Naive thymus-derived CD4-positive, alpha-beta T cell (primary cell): ENCODE measurements around the gene PRKCA. TPM values are rescaled to one million over a fixed set of nuclear protein-coding genes. Genes with fewer than 3 reads are reported as not detected.
A peak's percentile ranks its signal among the peaks of the same experiment; 100 is the strongest.

Experiments used
- ATAC-seq: fragments of 150-1000 bp; cut with Tn5 transposase; 2 replicates; pipeline ENCODE4 v1.10.0; 2021; ENCODE audit warnings: mild to moderate bottlenecking, moderate library complexity
- CTCF ChIA-PET: fragments of 350-600 bp; sonication (Branson Sonifier 250); formaldehyde crosslinking; loops from one replicate; lab custom pipeline; 2021; ENCODE audit warnings: antibody characterized with exemption; lab: Charles Lee
- POLR2A ChIA-PET: fragments of 350-600 bp; sonication (Branson Sonifier 250); formaldehyde crosslinking; loops from one replicate; lab custom pipeline; 2021; ENCODE audit warnings: antibody characterized with exemption, inconsistent platforms; lab: Charles Lee
- DNase-seq, 9 donors: peaks; one replicate each; pipeline versions ENCODE4 v3.0.0 to v3.0.0-alpha.2; 2020 to 2022; ENCODE audit warnings: mixed read lengths in 1 of 9
- H3K27ac ChIP-seq: one replicate; pipeline ENCODE4 v1.7.0; 2013; ENCODE audit warnings: mild to moderate bottlenecking, low read depth, low read length, moderate library complexity
- H3K27me3 ChIP-seq, 2 donors: one replicate each; pipeline ENCODE4 v1.7.0; 2013; ENCODE audit warnings: low read length in 2 of 2, mild to moderate bottlenecking in 2 of 2, moderate library complexity in 2 of 2; ENCODE audit not compliant: control insufficient read depth in 2 of 2, insufficient read depth in 2 of 2
- H3K36me3 ChIP-seq, 3 experiments: 1 replicate in 2 of 3; 2 replicates in 1 of 3; pipeline ENCODE4 v1.7.0; 2013; ENCODE audit warnings: low read length in 3 of 3, mild to moderate bottlenecking in 3 of 3, moderate library complexity in 1 of 3; ENCODE audit not compliant: insufficient read depth in 3 of 3, control insufficient read depth in 2 of 3
- H3K4me1 ChIP-seq, 2 donors: one replicate each; pipeline ENCODE4 v1.7.0; 2013; ENCODE audit warnings: low read length in 2 of 2, mild to moderate bottlenecking in 2 of 2, moderate library complexity in 1 of 2; ENCODE audit not compliant: control insufficient read depth in 2 of 2, insufficient read depth in 2 of 2
- H3K4me3 ChIP-seq: 2 replicates; pipeline ENCODE4 v1.7.0; 2013; ENCODE audit warnings: mild to moderate bottlenecking, low read length
- H3K9me3 ChIP-seq, 3 experiments: 1 replicate in 2 of 3; 2 replicates in 1 of 3; pipeline ENCODE4 v1.7.0; 2013; ENCODE audit warnings: low read length in 3 of 3; ENCODE audit not compliant: control insufficient read depth in 2 of 3
- H3K27ac Mint-ChIP-seq, 9 donors: one replicate each; pipeline ENCODE4 v1.8.0; 2020 to 2022; ENCODE audit warnings: mixed read lengths in 9 of 9, mild to moderate bottlenecking in 8 of 9, moderate library complexity in 5 of 9, inconsistent platforms in 2 of 9
- H3K27me3 Mint-ChIP-seq, 5 donors: one replicate each; pipeline ENCODE4 v1.8.0; 2021 to 2022; ENCODE audit warnings: mixed read lengths in 5 of 5, mild to moderate bottlenecking in 1 of 5
- H3K36me3 Mint-ChIP-seq, 5 donors: one replicate each; pipeline ENCODE4 v1.8.0; 2020 to 2022; ENCODE audit warnings: mixed read lengths in 5 of 5, mild to moderate bottlenecking in 3 of 5, inconsistent platforms in 1 of 5
- H3K4me1 Mint-ChIP-seq, 7 donors: one replicate each; pipeline ENCODE4 v1.8.0; 2020 to 2022; ENCODE audit warnings: mixed read lengths in 7 of 7, mild to moderate bottlenecking in 3 of 7, inconsistent platforms in 1 of 7
- H3K4me3 Mint-ChIP-seq, 10 donors: one replicate each; pipeline ENCODE4 v1.8.0; 2020 to 2022; ENCODE audit warnings: mild to moderate bottlenecking in 10 of 10, mixed read lengths in 10 of 10, moderate library complexity in 6 of 10, inconsistent platforms in 2 of 10
- H3K9me3 Mint-ChIP-seq, 11 donors: one replicate each; pipeline ENCODE4 v1.8.0; 2020 to 2022; ENCODE audit warnings: mixed read lengths in 11 of 11, mild to moderate bottlenecking in 4 of 11, inconsistent platforms in 1 of 11, moderate library complexity in 1 of 11
- intact Hi-C, 2 donors: fragments of 100-400 bp; cut with micrococcal nuclease; formaldehyde crosslinking; loops; one replicate each; pipeline ENCODE4 v1.15.1; 2023
- polyA plus RNA-seq, 2 donors: library from polyadenylated mRNA; unstranded; fragments of 300-500 nt; fragmentation: Illumina TruSeq; gene quantifications; one replicate each; pipeline ENCODE4 v1.2.3, GENCODE V29; 2021
- total RNA-seq, 6 experiments: library from RNA in 5 of 6; stranded (reverse) in 5 of 6; gene quantifications; 1 replicate in 5 of 6; 2 replicates in 1 of 6; pipeline ENCODE4 v1.2.3 and lab custom pipeline; 2021 to 2026

PRKCA gene
- total and polyA plus RNA-seq, 7 experiments from 2014 or later: 4.1 to 186 (median 122) TPM

DNA sequence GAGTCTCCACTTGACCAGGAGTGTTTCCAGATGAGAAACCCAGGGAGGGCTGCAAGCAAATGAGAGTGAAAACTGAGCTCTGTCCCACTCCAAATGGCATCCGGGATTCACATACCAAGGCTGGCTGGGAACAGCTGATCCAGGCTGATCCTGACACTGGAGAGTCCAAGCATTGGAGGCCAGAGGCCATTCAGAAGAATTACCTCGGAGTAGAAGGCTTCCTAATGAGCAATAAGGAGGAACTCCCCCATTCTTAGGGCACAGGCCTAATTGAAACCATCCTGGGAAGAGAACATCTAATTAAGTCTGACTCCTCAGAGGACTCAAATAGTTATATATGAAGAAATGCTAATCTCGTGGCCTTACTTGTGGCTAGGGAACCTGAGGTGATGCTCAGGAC is 142.8 kb downstream of the PRKCA start:
- CTCF ChIA-PET: no interaction called here
- intact Hi-C loops: no loop called here
- peaks cover 13 to 40% (median 19%) of the 10 kb centered on the region in 5 donors for H3K36me3 Mint-ChIP-seq
- DNase-seq (no peak), ATAC-seq (no peak)
- POLR2A ChIA-PET: no interaction called here
- Histone ChIP-seq H3K4me3 (no peak overlapping the region), H3K9me3 (no peaks in the 10 kb centered on the region), H3K27ac (no peak overlapping the region), H3K27me3 (no peaks in the 10 kb centered on the region), H3K4me1 (peaks cover 0 to 17% of the 10 kb centered on the region in 2 donors), H3K36me3 (peaks cover 0 to 4% (median 0%) of the 10 kb centered on the region in 3 experiments)
- peak overlapping the region in 4 of 9 donors; percentile 16 to 86 (median 30) for H3K27ac Mint-ChIP-seq
- H3K4me1 Mint-ChIP-seq: peaks cover 38 to 94% (median 87%) of the 10 kb centered on the region in 7 donors
- no peaks in the 10 kb centered on the region for H3K27me3 Mint-ChIP-seq
- no peaks in the 10 kb centered on the region for H3K9me3 Mint-ChIP-seq
- H3K4me3 Mint-ChIP-seq: no peak overlapping the region

DNA sequence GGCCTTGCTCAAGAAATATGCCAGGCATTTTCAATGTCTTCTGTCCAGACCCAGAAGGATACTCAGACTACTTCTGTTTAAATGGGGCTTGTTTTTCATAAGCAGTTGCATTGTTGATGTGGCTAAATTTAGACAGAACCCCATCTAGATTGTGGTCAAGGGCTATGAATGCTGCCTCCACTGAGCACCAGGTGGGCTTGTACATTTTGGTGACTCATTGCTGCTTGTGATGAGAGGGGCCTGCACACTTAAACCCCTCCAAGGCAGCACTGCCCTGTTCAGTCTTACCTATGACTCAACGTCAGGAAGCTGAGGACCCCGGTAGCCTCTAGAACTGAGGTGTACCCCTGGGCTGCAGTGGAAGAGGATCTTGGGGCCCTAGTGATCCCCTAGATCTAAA is 144.0 kb downstream of the PRKCA start:
- peak overlapping the region in 6 of 9 donors; percentile 26 to 80 (median 40) for H3K27ac Mint-ChIP-seq
- Histone ChIP-seq H3K9me3 (no peaks in the 10 kb centered on the region), H3K4me3 (no peak overlapping the region), H3K36me3 (peaks cover 0 to 4% (median 0%) of the 10 kb centered on the region in 3 experiments), H3K27me3 (no peaks in the 10 kb centered on the region), H3K27ac (no peak overlapping the region), H3K4me1 (peaks cover 0 to 22% of the 10 kb centered on the region in 2 donors)
- DNase-seq: no peak
- ChIA-PET POLR2A (interaction anchor here (0.9 kb wide), 1 partner anchor 87 kb away, joined by 3 read pairs; no protein-coding TSS in a partner anchor), CTCF (no interaction called here)
- H3K4me3 Mint-ChIP-seq: peak overlapping the region in 2 of 10 donors; percentile 3 to 15
- peaks cover 38 to 98% (median 90%) of the 10 kb centered on the region in 7 donors for H3K4me1 Mint-ChIP-seq
- H3K27me3 Mint-ChIP-seq: no peaks in the 10 kb centered on the region
- H3K36me3 Mint-ChIP-seq: peaks cover 13 to 40% (median 20%) of the 10 kb centered on the region in 5 donors
- intact Hi-C loops: no loop called here
- ATAC-seq: no peak
- no peaks in the 10 kb centered on the region for H3K9me3 Mint-ChIP-seq

DNA sequence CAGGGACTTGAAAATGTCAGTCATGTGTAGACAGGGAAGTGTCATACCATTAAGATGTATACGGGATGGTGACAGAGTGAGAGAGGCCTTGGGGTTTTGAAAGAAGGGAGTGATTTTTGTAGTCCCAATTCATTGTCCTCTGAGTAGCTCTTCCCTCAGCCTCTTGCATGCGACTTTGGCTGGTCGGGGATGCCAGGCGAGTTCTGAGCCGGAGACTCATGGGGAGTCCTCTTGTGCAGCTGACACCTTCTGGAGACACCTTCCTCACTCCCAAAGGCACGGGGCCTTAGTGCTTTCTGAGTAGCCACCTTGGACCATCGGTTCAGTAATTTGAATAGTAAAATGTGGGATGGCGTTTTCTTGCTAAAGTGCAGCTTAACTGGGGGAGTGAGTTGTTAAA is 144.7 kb downstream of the PRKCA start:
- Mint-ChIP-seq H3K9me3 (no peaks in the 10 kb centered on the region), H3K4me1 (peaks cover 41 to 99% (median 92%) of the 10 kb centered on the region in 7 donors), H3K36me3 (peaks cover 13 to 37% (median 23%) of the 10 kb centered on the region in 5 donors), H3K27me3 (no peaks in the 10 kb centered on the region), H3K27ac (peak overlapping the region in 5 of 9 donors; percentile 26 to 80 (median 28)), H3K4me3 (peak overlapping the region in 2 of 10 donors; percentile 3 to 15)
- Histone ChIP-seq H3K27me3 (no peaks in the 10 kb centered on the region), H3K9me3 (no peaks in the 10 kb centered on the region), H3K27ac (no peak overlapping the region), H3K4me3 (no peak overlapping the region), H3K4me1 (peaks cover 0 to 21% of the 10 kb centered on the region in 2 donors), H3K36me3 (peaks cover 0 to 3% (median 0%) of the 10 kb centered on the region in 3 experiments)
- CTCF ChIA-PET: no interaction called here
- ATAC-seq (no peak), DNase-seq (no peak)
- intact Hi-C loops: no loop called here
- POLR2A ChIA-PET: interaction anchor here (0.9 kb wide), 1 partner anchor 88 kb away, joined by 3 read pairs; no protein-coding TSS in a partner anchor

DNA sequence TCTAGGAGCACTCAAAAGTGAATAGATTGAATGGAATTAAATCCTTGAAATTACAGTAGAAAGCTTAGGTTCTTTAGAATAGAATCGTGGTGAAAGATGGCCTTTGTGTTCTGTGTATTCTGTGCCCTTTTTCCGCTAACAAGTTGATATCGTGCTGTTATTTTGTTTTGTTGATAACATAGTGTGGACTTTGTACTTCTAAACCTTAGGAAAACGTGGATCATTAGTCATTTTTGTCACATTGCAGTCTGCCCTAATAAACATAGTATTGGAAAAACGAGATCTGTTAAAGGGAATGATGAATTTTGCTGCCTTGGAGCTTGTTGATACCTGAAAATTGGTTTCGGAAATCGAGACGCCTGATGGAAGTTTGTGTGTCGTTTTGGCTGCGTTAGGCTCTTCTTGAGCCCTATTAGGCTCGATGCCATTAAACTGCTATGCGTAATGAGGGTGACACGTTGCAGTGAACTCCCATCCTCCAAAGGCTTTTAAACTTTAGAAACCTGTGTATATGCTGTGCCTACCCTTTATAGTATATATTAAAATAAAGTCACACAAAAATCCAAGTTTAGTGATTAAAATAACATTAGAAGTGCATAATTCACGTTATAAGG is 145.7 kb downstream of the PRKCA start:
- H3K27me3 Mint-ChIP-seq: no peaks in the 10 kb centered on the region
- CTCF ChIA-PET: no interaction called here

DNA sequence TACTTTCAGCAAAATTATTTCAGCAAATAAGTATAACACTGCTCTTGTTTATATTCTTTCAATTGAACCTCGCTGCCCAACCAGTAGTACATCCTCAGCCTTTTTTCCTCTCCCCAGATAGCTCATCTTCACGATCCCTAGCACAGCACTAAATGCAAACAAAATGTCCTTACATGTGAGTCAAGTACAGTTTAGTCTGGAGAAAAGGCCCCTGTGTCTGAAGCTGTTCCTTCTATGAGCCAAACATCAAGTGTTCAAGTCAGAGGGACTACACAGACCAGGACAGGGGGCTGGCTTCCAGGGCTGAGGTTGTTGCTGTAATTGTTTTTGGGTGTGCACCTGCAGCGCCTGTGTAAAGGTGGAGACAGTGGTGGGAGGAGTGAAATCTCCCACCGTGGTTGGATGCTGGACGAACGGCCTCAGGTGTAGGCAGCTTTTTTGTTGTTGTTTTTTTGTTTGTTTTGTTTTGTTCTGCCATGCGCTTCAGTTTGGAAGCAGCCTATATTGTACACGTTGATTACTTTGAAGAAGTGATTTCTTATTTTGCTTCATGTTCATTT is 147.1 kb downstream of the PRKCA start:
- H3K36me3 Mint-ChIP-seq: peaks cover 5 to 33% (median 26%) of the 10 kb centered on the region in 5 donors
- no peaks in the 10 kb centered on the region for H3K9me3 ChIP-seq
- H3K27ac Mint-ChIP-seq: peak overlapping the region in 8 of 9 donors; percentile 16 to 85 (median 49)
- H3K27me3 Mint-ChIP-seq: no peaks in the 10 kb centered on the region
- no peak for DNase-seq
- peak; percentile 29 for ATAC-seq
- intact Hi-C loops: no loop called here
- H3K36me3 ChIP-seq: no peaks in the 10 kb centered on the region
- ChIA-PET CTCF (interaction anchor here (0.5 to 1.0 kb wide), 3 partner anchors 12 to 189 kb away, joined by 3 to 5 read pairs (median 4); no protein-coding TSS in a partner anchor), POLR2A (interaction anchor here (1.5 kb wide), 1 partner anchor 13 kb away, joined by 3 read pairs; no protein-coding TSS in a partner anchor)
- H3K27me3 ChIP-seq: no peaks in the 10 kb centered on the region
- H3K4me1 Mint-ChIP-seq: peaks cover 39 to 96% (median 89%) of the 10 kb centered on the region in 7 donors
- H3K4me3 ChIP-seq: no peak overlapping the region
- no peak overlapping the region for H3K27ac ChIP-seq
- H3K4me1 ChIP-seq: peaks cover 0 to 23% of the 10 kb centered on the region in 2 donors
- H3K9me3 Mint-ChIP-seq: no peaks in the 10 kb centered on the region
- H3K4me3 Mint-ChIP-seq: peak overlapping the region in 4 of 10 donors; percentile 6 to 45 (median 34)

More for the DNA sequence above, 145.7 kb downstream of the PRKCA start:
- Mint-ChIP-seq H3K4me1 (peaks cover 43 to 97% (median 89%) of the 10 kb centered on the region in 7 donors), H3K4me3 (no peak overlapping the region), H3K9me3 (no peaks in the 10 kb centered on the region), H3K27ac (peak overlapping the region in 6 of 9 donors; percentile 0 to 80 (median 28)), H3K36me3 (peaks cover 4 to 33% (median 26%) of the 10 kb centered on the region in 5 donors)
- peaks cover 0 to 23% of the 10 kb centered on the region in 2 donors for H3K4me1 ChIP-seq
- no peak overlapping the region for H3K27ac ChIP-seq
- H3K27me3 ChIP-seq: no peaks in the 10 kb centered on the region
- intact Hi-C loops: no loop called here
- H3K36me3 ChIP-seq: no peaks in the 10 kb centered on the region
- POLR2A ChIA-PET: no interaction called here
- no peak overlapping the region for H3K4me3 ChIP-seq
- no peaks in the 10 kb centered on the region for H3K9me3 ChIP-seq
- ATAC-seq: no peak
- DNase-seq: no peak

DNA sequence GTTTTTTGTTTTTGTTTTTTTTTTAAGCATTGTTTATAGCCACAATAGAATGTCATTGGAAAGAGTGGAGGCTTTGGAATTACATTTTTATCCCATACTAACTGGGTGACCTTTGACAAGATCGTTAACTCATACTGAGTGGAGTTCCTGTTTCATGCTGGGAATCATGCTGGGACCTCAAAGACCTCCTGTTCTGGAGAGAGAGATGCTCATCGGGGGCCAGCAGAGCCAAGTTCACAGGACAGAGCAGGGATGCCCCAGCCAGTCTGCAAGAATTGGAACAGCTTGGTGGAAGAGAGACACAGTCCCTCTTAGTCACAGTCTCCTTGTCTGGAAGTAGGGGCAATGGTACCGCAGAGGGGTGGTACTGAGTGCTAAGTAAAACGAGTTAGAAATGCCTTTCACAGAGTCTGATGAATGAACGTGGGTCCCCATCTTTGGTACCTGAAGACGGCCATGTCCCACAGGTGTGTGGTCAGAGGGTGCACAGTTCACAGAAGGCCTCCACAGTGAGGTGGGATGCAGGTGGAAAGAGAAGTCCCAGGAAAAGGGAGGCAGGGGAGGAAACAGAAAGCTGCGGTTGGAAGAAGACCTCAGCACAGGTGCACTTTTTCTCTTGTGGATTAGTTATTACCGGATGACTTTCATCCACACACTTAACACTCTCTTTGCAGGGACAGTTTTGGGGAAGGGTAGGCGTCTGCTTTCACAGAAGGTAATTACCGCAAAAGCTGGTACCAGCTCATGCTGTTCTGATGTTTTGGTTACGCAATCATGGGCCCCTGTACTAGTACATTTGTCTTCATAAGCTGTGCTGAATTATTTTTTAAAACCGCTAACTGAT is 147.8 kb downstream of the PRKCA start:
- ChIA-PET POLR2A (interaction anchor here (1.5 kb wide), 1 partner anchor 12 kb away, joined by 3 read pairs; no protein-coding TSS in a partner anchor), CTCF (interaction anchor here (0.8 kb wide), 1 partner anchor 265 kb away, joined by 3 read pairs; no protein-coding TSS in a partner anchor)
- Histone ChIP-seq H3K27me3 (no peaks in the 10 kb centered on the region), H3K4me3 (no peak overlapping the region), H3K36me3 (peaks cover 0 to under 1% (median 0%) of the 10 kb centered on the region in 3 experiments), H3K27ac (no peak overlapping the region), H3K9me3 (no peaks in the 10 kb centered on the region), H3K4me1 (peaks cover 0 to 23% of the 10 kb centered on the region in 2 donors)
- ATAC-seq (peak; percentile 71), DNase-seq (peak in 2 of 9 donors; percentile 18 to 34)
- intact Hi-C loops: no loop called here
- Mint-ChIP-seq H3K27me3 (no peaks in the 10 kb centered on the region), H3K4me1 (peaks cover 39 to 95% (median 84%) of the 10 kb centered on the region in 7 donors), H3K36me3 (peaks cover 6 to 38% (median 24%) of the 10 kb centered on the region in 5 donors), H3K9me3 (no peaks in the 10 kb centered on the region), H3K4me3 (peak overlapping the region in 8 of 10 donors; percentile 6 to 65 (median 48)), H3K27ac (peak overlapping the region in 8 of 9 donors; percentile 16 to 85 (median 61))
